HG03135 (cell line): Measurements from ENCODE around the gene PARP4.
"Not testable (repeated sequence)": the region's sequence is repeated elsewhere in the genome, so short reads cannot be mapped to it uniquely, and the experiment has no call there.

Source experiments
- ATAC-seq: cut with Tn5 transposase; IDR thresholded peaks from one replicate; pipeline ENCODE4 v1.9.1; 2021; ENCODE audit warnings: mild to moderate bottlenecking, moderate library complexity; ENCODE audit not compliant: unreplicated experiment

PARP4 gene

GRCh38 chr13:24380227-24380626, 132.4 kb downstream of the PARP4 start:
- ATAC-seq = not testable (repeated sequence)

- ATAC-seq = not testable (repeated sequence)
Measured at GRCh38 chr13:24371273-24371672, 141.3 kb downstream of the PARP4 start.
